ENCODE measurements around the gene JAK3.

Gene JAK3

GRCh38 chr19:17865364-17866311 is 17.9 kb upstream of the JAK3 start:
- no peak for DNase-seq

- no peak for DNase-seq
These were observed 15.9 kb upstream of the JAK3 start for GRCh38 chr19:17863520-17864182.

GRCh38 chr19:17862711-17863519 is 15.1 kb upstream of the JAK3 start:
- no peak for DNase-seq

- no peak for DNase-seq
These were observed 14.0 kb upstream of the JAK3 start for GRCh38 chr19:17861542-17862402.

GRCh38 chr19:17860993-17861360 is 13.2 kb upstream of the JAK3 start:
- DNase-seq = no peak

GRCh38 chr19:17860331-17860992 is 12.7 kb upstream of the JAK3 start:
- DNase-seq = no peak

GRCh38 chr19:17859533-17860330 is 11.9 kb upstream of the JAK3 start, which contains the start of gene RPL18A:
TSS of gene RPL18A (plus strand) at chr19:17859910. CDS start at chr19:17859957, 47 bp downstream.
- peak; percentile 99 for DNase-seq

- DNase-seq = peak; percentile 53
These were observed 7.7 kb upstream of the JAK3 start for GRCh38 chr19:17855280-17856152.

GRCh38 chr19:17854061-17854460 is 6.3 kb upstream of the JAK3 start:
- DNase-seq = no peak

- DNase-seq = no peak
These were observed 962 bp upstream of the JAK3 start for GRCh38 chr19:17848595-17849292.

GRCh38 chr19:17846146-17846545 is 1.6 kb downstream of the JAK3 start:
- DNase-seq = no peak

GRCh38 chr19:17843908-17844490 is 3.8 kb downstream of the JAK3 start:
- DNase-seq = no peak

- no peak for DNase-seq
These were observed 4.4 kb downstream of the JAK3 start for GRCh38 chr19:17843292-17843827.

GRCh38 chr19:17842663-17843291 is 5.0 kb downstream of the JAK3 start:
- no peak for DNase-seq

- DNase-seq = peak; percentile 91
These were observed 5.7 kb downstream of the JAK3 start for GRCh38 chr19:17841810-17842662.

GRCh38 chr19:17841371-17841809 is 6.4 kb downstream of the JAK3 start:
- no peak for DNase-seq

GRCh38 chr19:17840019-17840418 is 7.8 kb downstream of the JAK3 start:
- DNase-seq = no peak

Data from NCI-H446 treated with DMSO at 0.1 percent for 48 hours (cell line).